Testis (tissue), 3 donors: ENCODE measurements around the gene PPA2. TPM values are rescaled to one million over a fixed set of nuclear protein-coding genes. Genes with fewer than 3 reads are reported as not detected.

Experiments
- DNase-seq: peaks from one replicate; pipeline ENCODE4 v3.0.0-alpha.2; 2019
- H3K27ac ChIP-seq, 2 donors: fragments of 200-600 bp; sonication (generic); one replicate each; pipeline ENCODE4 v1.5.1; 2019
- H3K27me3 ChIP-seq: fragments of 200-600 bp; sonication (generic); one replicate; pipeline ENCODE4 v1.5.1; 2019
- H3K36me3 ChIP-seq: fragments of 200-600 bp; sonication (generic); one replicate; pipeline ENCODE4 v1.5.1; 2017; ENCODE audit warnings: low read depth; ENCODE audit errors: missing control alignments
- H3K4me1 ChIP-seq: fragments of 200-600 bp; sonication (generic); one replicate; pipeline ENCODE4 v1.5.1; 2019
- H3K4me3 ChIP-seq, 2 donors: fragments of 200-600 bp; sonication (generic); one replicate each; pipeline ENCODE4 v1.5.1; 2017 to 2019
- H3K9me3 ChIP-seq: fragments of 200-600 bp; sonication (generic); one replicate; pipeline ENCODE4 v1.5.1; 2017
- POLR2A ChIP-seq: fragments of 450-650 bp; IDR thresholded peaks from one replicate; pipeline ENCODE4 v1.6.1; 2017; ENCODE audit warnings: antibody characterized with exemption, mild to moderate bottlenecking, moderate library complexity
- WGBS, 2 donors: methylation state at CpG; one replicate each; pipeline ENCODE4 v1.1.5; 2018; 5-methylcytosine and 5-hydroxymethylcytosine counted together
- intact Hi-C: fragments of 100-400 bp; cut with DNase I; formaldehyde crosslinking; loops from one replicate; pipeline ENCODE4 v1.15.1; 2023; ENCODE audit warnings: low total_unique reads
- polyA plus RNA-seq: library from polyadenylated mRNA; stranded (reverse); fragments of 350-450 nt; fragmentation: Illumina TruSeq; extraction: RNeasy Lipid Tissue Mini Kit (QIAGEN cat#74804); gene quantifications from one replicate; pipeline ENCODE4 v1.2.3, GENCODE V29; 2014; ENCODE audit warnings: low read depth, low replicate concordance; ENCODE audit not compliant: insufficient read depth
- total RNA-seq, 2 donors: library from RNA; depleted of rRNA; stranded (reverse); fragments of >200 nt; gene quantifications; one replicate each; pipeline ENCODE4 v1.2.3, GENCODE V29; 2016
- TF ChIP-seq, protein P1 (sequence below), 3 experiments: fragments of 450-650 bp in 2 of 3; fragments of 200-600 bp in 1 of 3; sonication (generic) in 1 of 3; IDR thresholded peaks; one replicate each; pipeline ENCODE4 v1.5.1; 2016 to 2019; ENCODE audit warnings: antibody characterized with exemption in 3 of 3, mild to moderate bottlenecking in 2 of 3, moderate library complexity in 1 of 3

The PPA2 gene
- total and polyA plus RNA-seq, 3 donors from 2014 or later, result 40.6 to 71.3 (median 48.1) TPM

DNA sequence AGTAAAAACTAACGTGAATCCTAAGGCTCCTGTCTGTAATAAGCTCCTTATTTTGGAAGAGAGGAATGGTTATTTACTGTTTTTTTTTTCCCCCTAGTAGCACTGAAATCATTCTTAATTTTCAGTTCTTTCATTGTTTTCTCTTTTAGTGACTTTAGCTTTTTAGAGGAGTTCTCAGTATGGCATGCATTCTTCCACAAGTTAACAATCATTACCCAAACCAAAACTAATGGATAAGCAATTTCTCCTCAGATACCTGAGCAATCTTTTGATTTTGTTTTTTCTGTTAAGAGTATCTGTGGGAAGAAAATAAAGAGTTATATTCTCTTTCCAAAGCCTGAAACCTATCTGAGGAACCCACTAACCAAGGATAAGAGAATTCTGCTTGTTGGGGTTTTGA lies 16.7 kb upstream of the PPA2 start:
- no peaks in the 10 kb centered on the region for H3K36me3 ChIP-seq
- intact Hi-C loops, result no loop called here
- no peak for TF ChIP-seq POLR2A
- TF ChIP-seq, protein P1, sequence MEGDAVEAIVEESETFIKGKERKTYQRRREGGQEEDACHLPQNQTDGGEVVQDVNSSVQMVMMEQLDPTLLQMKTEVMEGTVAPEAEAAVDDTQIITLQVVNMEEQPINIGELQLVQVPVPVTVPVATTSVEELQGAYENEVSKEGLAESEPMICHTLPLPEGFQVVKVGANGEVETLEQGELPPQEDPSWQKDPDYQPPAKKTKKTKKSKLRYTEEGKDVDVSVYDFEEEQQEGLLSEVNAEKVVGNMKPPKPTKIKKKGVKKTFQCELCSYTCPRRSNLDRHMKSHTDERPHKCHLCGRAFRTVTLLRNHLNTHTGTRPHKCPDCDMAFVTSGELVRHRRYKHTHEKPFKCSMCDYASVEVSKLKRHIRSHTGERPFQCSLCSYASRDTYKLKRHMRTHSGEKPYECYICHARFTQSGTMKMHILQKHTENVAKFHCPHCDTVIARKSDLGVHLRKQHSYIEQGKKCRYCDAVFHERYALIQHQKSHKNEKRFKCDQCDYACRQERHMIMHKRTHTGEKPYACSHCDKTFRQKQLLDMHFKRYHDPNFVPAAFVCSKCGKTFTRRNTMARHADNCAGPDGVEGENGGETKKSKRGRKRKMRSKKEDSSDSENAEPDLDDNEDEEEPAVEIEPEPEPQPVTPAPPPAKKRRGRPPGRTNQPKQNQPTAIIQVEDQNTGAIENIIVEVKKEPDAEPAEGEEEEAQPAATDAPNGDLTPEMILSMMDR (IDR thresholded peaks at IDR 0.05), result no peak
- DNase-seq, result no peak
- H3K9me3 ChIP-seq, result no peaks in the 10 kb centered on the region
- 67 to 83% methylated on average over 1 of the region's 1 CpG for WGBS, 2 donors
- H3K27ac ChIP-seq, result no peak overlapping the region
- H3K4me3 ChIP-seq, result no peak overlapping the region
- no peaks in the 10 kb centered on the region for H3K27me3 ChIP-seq
- H3K4me1 ChIP-seq, result no peaks in the 10 kb centered on the region

DNA sequence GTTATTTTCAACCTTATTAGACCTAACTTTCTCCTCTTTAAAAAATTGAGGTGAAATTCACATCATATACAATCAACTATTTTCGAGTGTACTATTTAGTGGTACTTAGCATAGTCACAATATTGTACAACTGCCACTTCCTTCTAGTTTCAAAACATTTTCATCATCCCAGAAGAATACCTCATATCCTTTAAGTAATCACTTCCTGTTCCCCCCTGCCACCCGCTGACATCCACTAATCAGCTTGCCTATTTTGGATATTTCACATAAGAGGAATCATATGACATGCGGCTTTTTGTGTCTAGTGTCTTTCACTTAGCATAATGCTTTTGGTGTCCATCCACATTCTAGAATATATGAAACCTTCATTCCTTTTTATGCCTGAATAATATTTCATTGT lies 10.0 kb upstream of the PPA2 start:
- no peak for TF ChIP-seq POLR2A
- TF ChIP-seq, protein P1 (IDR thresholded peaks at IDR 0.05), result no peak
- Histone ChIP-seq H3K27me3 (no peaks in the 10 kb centered on the region), H3K4me3 (no peak overlapping the region), H3K36me3 (no peaks in the 10 kb centered on the region), H3K4me1 (no peaks in the 10 kb centered on the region), H3K27ac (no peak overlapping the region), H3K9me3 (no peaks in the 10 kb centered on the region)
- DNase-seq, result no peak
- intact Hi-C loops, result no loop called here
- WGBS, 2 donors, result 89% methylated on average over 3 of the region's 3 CpGs

DNA sequence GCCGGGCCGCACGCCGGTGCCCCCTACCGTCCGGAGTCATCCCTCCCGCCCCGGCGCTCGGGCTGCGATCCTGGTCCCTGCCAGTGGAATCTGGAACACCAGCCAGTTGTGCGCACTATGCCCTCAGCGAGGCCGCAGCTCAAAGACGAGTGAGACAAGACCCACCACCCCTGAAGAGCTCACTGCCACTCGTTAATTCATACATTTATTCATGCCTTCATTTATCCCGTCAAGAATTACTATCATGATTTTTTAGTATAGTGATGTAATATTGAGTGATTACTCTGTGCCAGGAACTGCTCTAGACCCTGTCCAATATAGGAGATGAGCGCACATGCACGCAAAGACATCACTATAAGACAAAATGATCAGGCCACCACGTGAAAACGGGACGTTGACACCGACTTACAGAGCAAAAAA lies 247 bp upstream of the PPA2 start:
- no peaks in the 10 kb centered on the region for H3K27me3 ChIP-seq
- H3K4me1 ChIP-seq, result peaks cover 8% of the 10 kb centered on the region
- no peak for TF ChIP-seq POLR2A
- TF ChIP-seq, protein P1 (IDR thresholded peaks at IDR 0.05), result peak; percentile 75 to 88 (median 78)
- peak overlapping the region; percentile 90 to 97 for H3K4me3 ChIP-seq
- WGBS, 2 donors, result 7 to 18% methylated on average over 12 to 23 of the region's 23 CpGs
- no peaks in the 10 kb centered on the region for H3K9me3 ChIP-seq
- intact Hi-C loops, result no loop called here
- DNase-seq, result peak; percentile 92
- peak overlapping the region; percentile 98 to 99 for H3K27ac ChIP-seq
- H3K36me3 ChIP-seq, result no peaks in the 10 kb centered on the region

DNA sequence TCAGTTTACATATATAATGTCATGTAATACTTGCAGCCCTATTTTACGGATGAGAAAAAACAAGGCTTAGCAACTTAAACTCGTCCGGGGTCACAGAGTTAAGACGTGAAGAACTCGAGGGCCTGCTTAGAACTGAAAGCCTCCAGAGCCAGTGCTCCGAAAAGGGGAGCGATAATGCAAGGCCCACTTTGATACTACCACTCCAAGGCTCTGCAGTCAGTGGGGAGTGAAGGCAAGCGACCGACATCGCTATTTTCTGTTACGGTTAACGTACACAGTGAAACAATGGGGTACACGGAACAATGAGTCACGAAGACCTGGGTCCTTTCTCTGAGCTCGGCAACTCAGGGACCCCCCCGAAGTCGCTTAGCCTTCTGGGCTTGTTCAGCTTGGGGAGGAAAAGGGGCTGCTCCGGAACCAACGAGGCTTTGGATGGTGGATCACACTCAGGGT lies 965 bp downstream of the PPA2 start:
- TF ChIP-seq, protein P1 (IDR thresholded peaks at IDR 0.05), result no peak
- TF ChIP-seq POLR2A, result no peak
- 1 to 2% methylated on average over 12 to 19 of the region's 19 CpGs for WGBS, 2 donors
- H3K27ac ChIP-seq, result peak overlapping the region; percentile 98 to 99
- H3K9me3 ChIP-seq, result no peaks in the 10 kb centered on the region
- peak overlapping the region; percentile 90 to 97 for H3K4me3 ChIP-seq
- H3K4me1 ChIP-seq, result peaks cover 8% of the 10 kb centered on the region
- intact Hi-C loops, result no loop called here
- no peaks in the 10 kb centered on the region for H3K36me3 ChIP-seq
- no peak for DNase-seq
- no peaks in the 10 kb centered on the region for H3K27me3 ChIP-seq

DNA sequence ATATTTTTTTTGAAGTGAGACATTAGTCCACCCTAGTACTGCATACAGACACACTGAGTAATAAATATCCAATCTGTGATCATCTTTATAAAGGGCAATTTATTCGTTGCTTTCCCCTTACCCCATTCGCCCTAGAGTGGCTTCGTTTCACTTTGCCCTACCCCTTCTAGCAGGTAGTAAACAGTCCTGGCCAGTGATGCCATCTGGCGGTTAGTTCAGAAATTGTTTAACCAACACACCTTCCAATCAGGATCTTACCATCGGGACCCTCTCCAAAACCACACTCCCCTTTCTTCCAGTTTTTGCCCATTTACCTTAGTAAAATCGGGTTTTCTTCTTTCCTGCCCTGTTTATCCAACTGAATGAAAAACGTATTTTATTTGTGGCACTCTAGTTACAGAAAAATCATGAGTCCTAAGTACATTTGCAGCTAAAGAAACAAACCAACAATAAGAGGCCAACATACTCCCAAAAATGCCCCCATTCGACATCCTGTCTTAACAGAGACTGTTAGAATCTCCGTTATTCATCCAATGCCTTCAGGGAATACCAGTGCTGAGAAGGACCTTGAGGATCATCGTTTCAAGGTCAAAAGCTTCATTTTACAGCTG lies 2.2 kb downstream of the PPA2 start:
- no peaks in the 10 kb centered on the region for H3K9me3 ChIP-seq
- TF ChIP-seq POLR2A, result no peak
- TF ChIP-seq, protein P1 (IDR thresholded peaks at IDR 0.05), result peak; percentile 52 to 68 (median 64)
- peak overlapping the region in 1 of 2 donors; percentile 99 for H3K27ac ChIP-seq
- intact Hi-C loops, result no loop called here
- DNase-seq, result peak; percentile 77
- 5% methylated on average over 10 of the region's 10 CpGs for WGBS, 2 donors
- no peaks in the 10 kb centered on the region for H3K27me3 ChIP-seq
- no peak overlapping the region for H3K4me3 ChIP-seq
- H3K4me1 ChIP-seq, result peaks cover 8% of the 10 kb centered on the region
- H3K36me3 ChIP-seq, result no peaks in the 10 kb centered on the region
